Panc1 (cell line): ENCODE results near the gene CIB1.

Source experiments
- POLR2AphosphoS5 ChIP-seq: IDR thresholded peaks from 2 replicates; pipeline ENCODE4 v1.6.1; 2012; ENCODE audit warnings: mild to moderate bottlenecking, low read depth, low read length, moderate library complexity
- TF ChIP-seq, protein P1 (sequence below): fragments of 450-650 bp; IDR thresholded peaks from 2 replicates; pipeline ENCODE4 v1.5.1; 2017; ENCODE audit warnings: mild to moderate bottlenecking
- TF ChIP-seq, protein P2 (sequence below), 2 experiments: IDR thresholded peaks; 2 replicates each; pipeline ENCODE4 v1.6.1; 2011 to 2012; ENCODE audit warnings: low read depth in 2 of 2, control low read depth in 1 of 2, low read length in 1 of 2, mild to moderate bottlenecking in 1 of 2, moderate library complexity in 1 of 2; ENCODE audit not compliant: insufficient read depth in 1 of 2

DNA sequence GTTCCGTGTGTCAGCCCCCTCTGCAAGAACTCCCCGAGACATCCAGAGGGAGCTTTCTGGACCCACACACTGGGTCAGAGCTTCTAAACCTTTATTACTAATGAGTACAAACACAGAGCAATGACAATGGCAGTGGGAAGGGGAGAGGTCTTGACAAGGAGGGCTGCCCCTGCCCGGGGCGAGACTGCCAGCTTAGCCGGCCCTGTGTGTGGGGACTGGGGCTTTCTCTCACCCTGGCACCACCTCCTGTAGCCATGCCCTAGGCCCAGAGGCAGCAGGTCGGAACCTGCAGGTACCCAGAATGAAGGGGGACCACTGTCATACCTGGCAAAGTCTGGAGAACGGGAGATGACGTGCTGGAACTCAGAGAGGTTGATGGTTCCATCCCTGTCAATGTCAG is 3.1 kb downstream of the CIB1 start:
- TF ChIP-seq, protein P1, sequence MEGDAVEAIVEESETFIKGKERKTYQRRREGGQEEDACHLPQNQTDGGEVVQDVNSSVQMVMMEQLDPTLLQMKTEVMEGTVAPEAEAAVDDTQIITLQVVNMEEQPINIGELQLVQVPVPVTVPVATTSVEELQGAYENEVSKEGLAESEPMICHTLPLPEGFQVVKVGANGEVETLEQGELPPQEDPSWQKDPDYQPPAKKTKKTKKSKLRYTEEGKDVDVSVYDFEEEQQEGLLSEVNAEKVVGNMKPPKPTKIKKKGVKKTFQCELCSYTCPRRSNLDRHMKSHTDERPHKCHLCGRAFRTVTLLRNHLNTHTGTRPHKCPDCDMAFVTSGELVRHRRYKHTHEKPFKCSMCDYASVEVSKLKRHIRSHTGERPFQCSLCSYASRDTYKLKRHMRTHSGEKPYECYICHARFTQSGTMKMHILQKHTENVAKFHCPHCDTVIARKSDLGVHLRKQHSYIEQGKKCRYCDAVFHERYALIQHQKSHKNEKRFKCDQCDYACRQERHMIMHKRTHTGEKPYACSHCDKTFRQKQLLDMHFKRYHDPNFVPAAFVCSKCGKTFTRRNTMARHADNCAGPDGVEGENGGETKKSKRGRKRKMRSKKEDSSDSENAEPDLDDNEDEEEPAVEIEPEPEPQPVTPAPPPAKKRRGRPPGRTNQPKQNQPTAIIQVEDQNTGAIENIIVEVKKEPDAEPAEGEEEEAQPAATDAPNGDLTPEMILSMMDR: no peak
- TF ChIP-seq POLR2AphosphoS5: peak; percentile 27; the same call in 1 of the 2 replicates
- TF ChIP-seq, protein P2, sequence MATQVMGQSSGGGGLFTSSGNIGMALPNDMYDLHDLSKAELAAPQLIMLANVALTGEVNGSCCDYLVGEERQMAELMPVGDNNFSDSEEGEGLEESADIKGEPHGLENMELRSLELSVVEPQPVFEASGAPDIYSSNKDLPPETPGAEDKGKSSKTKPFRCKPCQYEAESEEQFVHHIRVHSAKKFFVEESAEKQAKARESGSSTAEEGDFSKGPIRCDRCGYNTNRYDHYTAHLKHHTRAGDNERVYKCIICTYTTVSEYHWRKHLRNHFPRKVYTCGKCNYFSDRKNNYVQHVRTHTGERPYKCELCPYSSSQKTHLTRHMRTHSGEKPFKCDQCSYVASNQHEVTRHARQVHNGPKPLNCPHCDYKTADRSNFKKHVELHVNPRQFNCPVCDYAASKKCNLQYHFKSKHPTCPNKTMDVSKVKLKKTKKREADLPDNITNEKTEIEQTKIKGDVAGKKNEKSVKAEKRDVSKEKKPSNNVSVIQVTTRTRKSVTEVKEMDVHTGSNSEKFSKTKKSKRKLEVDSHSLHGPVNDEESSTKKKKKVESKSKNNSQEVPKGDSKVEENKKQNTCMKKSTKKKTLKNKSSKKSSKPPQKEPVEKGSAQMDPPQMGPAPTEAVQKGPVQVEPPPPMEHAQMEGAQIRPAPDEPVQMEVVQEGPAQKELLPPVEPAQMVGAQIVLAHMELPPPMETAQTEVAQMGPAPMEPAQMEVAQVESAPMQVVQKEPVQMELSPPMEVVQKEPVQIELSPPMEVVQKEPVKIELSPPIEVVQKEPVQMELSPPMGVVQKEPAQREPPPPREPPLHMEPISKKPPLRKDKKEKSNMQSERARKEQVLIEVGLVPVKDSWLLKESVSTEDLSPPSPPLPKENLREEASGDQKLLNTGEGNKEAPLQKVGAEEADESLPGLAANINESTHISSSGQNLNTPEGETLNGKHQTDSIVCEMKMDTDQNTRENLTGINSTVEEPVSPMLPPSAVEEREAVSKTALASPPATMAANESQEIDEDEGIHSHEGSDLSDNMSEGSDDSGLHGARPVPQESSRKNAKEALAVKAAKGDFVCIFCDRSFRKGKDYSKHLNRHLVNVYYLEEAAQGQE (IDR thresholded peaks at IDR 0.05; ENCODE audit: insufficient read depth in 1 of 2, low read depth in 2 of 2, low read length in 1 of 2): no peak
